PC-3 (cell line): Measurements from ENCODE around the gene SNRNP27. TPM values are rescaled to one million over a fixed set of nuclear protein-coding genes. Genes with fewer than 3 reads are reported as not detected.

Source experiments
- ATAC-seq: fragments of 200-7000 bp; cut with Tn5 transposase; 2 replicates; pipeline ENCODE4 v1.9.1; 2020; ENCODE audit warnings: mild to moderate bottlenecking, moderate library complexity
- BruUV-seq: library from RNA; stranded (reverse); fragments of 400-500 nt; replicated peaks from 2 replicates; lab custom pipeline; 2021; lab: Mats Ljungman, UMichigan
- CTCF ChIA-PET: fragments of 300-600 bp; sonication (Branson Sonifier 250); formaldehyde crosslinking; loops from one replicate; lab custom pipeline; 2022; ENCODE audit warnings: antibody characterized with exemption; lab: Charles Lee
- POLR2A ChIA-PET: fragments of 300-600 bp; sonication (Branson Sonifier 250); formaldehyde crosslinking; loops from one replicate; lab custom pipeline; 2022; ENCODE audit warnings: antibody characterized with exemption; ENCODE audit not compliant: unreplicated experiment; lab: Charles Lee
- DNase-seq: peaks from one replicate; pipeline ENCODE4 v3.0.0-alpha.2; 2015
- H2AFZ ChIP-seq: fragments of 300-600 bp; sonication (generic); 2 replicates; pipeline ENCODE4 v1.6.0; 2016; ENCODE audit warnings: antibody characterized with exemption, low read length
- H3F3A ChIP-seq: fragments of 300-600 bp; sonication (generic); one replicate; pipeline ENCODE4 v1.6.0; 2017; ENCODE audit warnings: antibody characterized with exemption, low read length, control low read depth, mild to moderate bottlenecking; ENCODE audit not compliant: unreplicated experiment
- H3K27ac ChIP-seq: fragments of 300-600 bp; sonication (generic); 2 replicates; pipeline ENCODE4 v1.5.1; 2016; ENCODE audit warnings: mild to moderate bottlenecking, low read length
- H3K27me3 ChIP-seq: fragments of 300-600 bp; sonication (generic); 2 replicates; pipeline ENCODE4 v1.6.1; 2016; ENCODE audit warnings: low read length, mixed read lengths
- H3K36me3 ChIP-seq: fragments of 300-600 bp; sonication (generic); 2 replicates; pipeline ENCODE4 v1.6.1; 2016; ENCODE audit warnings: low read depth, mixed run types, low read length, mixed read lengths
- H3K4me1 ChIP-seq: fragments of 300-600 bp; sonication (generic); 2 replicates; pipeline ENCODE4 v1.5.1; 2016; ENCODE audit warnings: low read length; ENCODE audit not compliant: insufficient read depth
- H3K4me2 ChIP-seq: fragments of 300-600 bp; sonication (generic); 2 replicates; pipeline ENCODE4 v1.6.0; 2016; ENCODE audit warnings: low read length
- H3K4me3 ChIP-seq: fragments of 300-600 bp; sonication (generic); 2 replicates; pipeline ENCODE4 v1.5.1; 2016; ENCODE audit warnings: mild to moderate bottlenecking, low read length, mixed read lengths
- H3K79me2 ChIP-seq: fragments of 300-600 bp; sonication (generic); 2 replicates; pipeline ENCODE4 v1.6.1; 2017; ENCODE audit warnings: low read length, mixed read lengths
- H3K9ac ChIP-seq: fragments of 300-600 bp; sonication (generic); 2 replicates; pipeline ENCODE4 v1.6.0; 2016; ENCODE audit warnings: mild to moderate bottlenecking, low read length
- H3K9me2 ChIP-seq: fragments of 300-600 bp; sonication (generic); replicated peaks from 2 replicates; pipeline ENCODE4 v1.6.1; 2016; ENCODE audit warnings: mixed run types, low read length, mixed read lengths
- H3K9me3 ChIP-seq: fragments of 300-600 bp; sonication (generic); 2 replicates; pipeline ENCODE4 v1.6.1; 2016; ENCODE audit warnings: low read length, mixed read lengths
- H4K20me1 ChIP-seq: fragments of 300-600 bp; sonication (generic); 2 replicates; pipeline ENCODE4 v1.6.1; 2016; ENCODE audit warnings: low read length, mixed read lengths
- CTCF ChIP-seq: fragments of 300-600 bp; sonication (generic); conservative IDR thresholded peaks from 2 replicates; pipeline ENCODE4 v1.5.1; 2017; ENCODE audit warnings: antibody characterized with exemption, low read depth, mild to moderate bottlenecking, low read length
- EZH2 ChIP-seq: fragments of 300-600 bp; sonication (generic); IDR thresholded peaks from one replicate; pipeline ENCODE4 v1.6.1; 2017; ENCODE audit warnings: antibody characterized with exemption, mild to moderate bottlenecking, low read length; ENCODE audit not compliant: unreplicated experiment
- EZH2phosphoT487 ChIP-seq: fragments of 300-600 bp; sonication (generic); IDR thresholded peaks from 2 replicates; pipeline ENCODE4 v1.6.1; 2018; ENCODE audit warnings: mild to moderate bottlenecking, antibody characterized with exemption, low read length, borderline replicate concordance
- intact Hi-C: fragments of 100-400 bp; cut with micrococcal nuclease; formaldehyde crosslinking; loops from 2 replicates; pipeline ENCODE4 v1.9.0; 2023
- total RNA-seq: library from RNA; depleted of rRNA; stranded (reverse); fragments of >200 nt; gene quantifications from 2 replicates; pipeline ENCODE4 v1.2.3, GENCODE V29; 2014

The SNRNP27 gene
- total RNA-seq, 1 experiment from 2014 or later, result 44.1 TPM

GRCh38 chr2:69948032-69948962 lies 54.5 kb downstream of the SNRNP27 start:
- Histone ChIP-seq H3K9me2 (no peaks in the 10 kb centered on the region), H3K4me3 (no peak overlapping the region), H3K27ac (peak overlapping the region; percentile 98), H3K79me2 (no peaks in the 10 kb centered on the region), H3K9me3 (no peaks in the 10 kb centered on the region), H4K20me1 (no peaks in the 10 kb centered on the region), H3F3A (peaks cover 12% of the 10 kb centered on the region), H3K4me1 (peaks cover 48% of the 10 kb centered on the region), H3K4me2 (no peak overlapping the region), H2AFZ (no peak overlapping the region), H3K36me3 (peaks cover 5% of the 10 kb centered on the region; the same call in 1 of the 2 replicates), H3K27me3 (no peaks in the 10 kb centered on the region), H3K9ac (0 out of 2 replicates have a peak overlapping the region, but pooled peaks have one; percentile 75)
- ATAC-seq (no peak), DNase-seq (no peak)
- BruUV-seq, result no TSS peak
- TF ChIP-seq CTCF (no peak), EZH2 (no peak), EZH2phosphoT487 (no peak)
- POLR2A ChIA-PET, result no interaction called here
- intact Hi-C loops, result no loop called here
- CTCF ChIA-PET, result interaction anchor here (0.6 kb wide), 1 partner anchor 31 kb away, joined by 5 read pairs; no protein-coding TSS in a partner anchor

- ATAC-seq (no peak), DNase-seq (no peak)
- Histone ChIP-seq H3K9me2 (no peaks in the 10 kb centered on the region), H3K36me3 (no peaks in the 10 kb centered on the region), H2AFZ (no peak overlapping the region), H3K9ac (no peak overlapping the region), H3K9me3 (no peaks in the 10 kb centered on the region), H4K20me1 (no peaks in the 10 kb centered on the region), H3K4me1 (peaks cover 42% of the 10 kb centered on the region), H3F3A (peaks cover 12% of the 10 kb centered on the region), H3K4me3 (no peak overlapping the region), H3K27ac (no peak overlapping the region), H3K27me3 (no peaks in the 10 kb centered on the region), H3K79me2 (no peaks in the 10 kb centered on the region), H3K4me2 (no peak overlapping the region)
- CTCF ChIA-PET, result no interaction called here
- intact Hi-C loops, result no loop called here
- TF ChIP-seq EZH2phosphoT487, result no peak
- TF ChIP-seq CTCF, result no peak
- TF ChIP-seq EZH2, result no peak
- POLR2A ChIA-PET, result no interaction called here
- BruUV-seq, result no TSS peak
Measured at GRCh38 chr2:69948963-69949645, 55.3 kb downstream of the SNRNP27 start.
